ENCODE results near the gene SLC16A1.

DNA sequence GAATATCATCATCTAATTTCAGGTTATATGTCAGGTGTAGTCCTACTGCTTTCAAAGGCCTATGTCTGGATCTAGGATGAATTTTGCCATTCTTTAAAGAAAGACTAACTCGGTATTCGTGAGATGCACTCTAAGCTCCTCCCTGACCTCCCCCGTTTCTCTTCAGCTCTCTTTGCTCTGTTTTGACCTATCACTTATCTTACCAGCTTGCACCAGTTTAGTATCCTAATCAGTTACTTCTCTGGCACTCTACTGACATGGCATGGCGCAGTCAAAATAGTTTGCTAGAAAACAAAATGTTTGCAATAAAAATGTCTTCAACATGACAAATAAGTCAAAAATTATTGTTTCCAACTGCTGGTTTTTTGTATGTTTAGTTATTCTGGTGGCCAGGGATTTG, 8.4 kb upstream of the SLC16A1 start:
- TF ChIP-seq EP300 (IDR thresholded peaks at IDR 0.05; ENCODE audit: borderline replicate concordance) = no peak
- TF ChIP-seq TAF1 (IDR thresholded peaks at IDR 0.05; ENCODE audit: low read depth) = no peak
- no peak for TF ChIP-seq REST (IDR thresholded peaks at IDR 0.05; ENCODE audit: low read depth)
- no peak for TF ChIP-seq YY1 (IDR thresholded peaks at IDR 0.05; ENCODE audit: low read depth)

All from Ishikawa (cell line).